GM19372 (cell line): ENCODE measurements around the gene CEACAM4.
"Not testable (repeated sequence)": the region's sequence is repeated elsewhere in the genome, so short reads cannot be mapped to it uniquely, and the experiment has no call there.

ENCODE experiments used
- ATAC-seq: cut with Tn5 transposase; IDR thresholded peaks from one replicate; pipeline ENCODE4 v1.9.1; 2021; ENCODE audit warnings: mild to moderate bottlenecking, low read depth, moderate library complexity; ENCODE audit not compliant: unreplicated experiment

CEACAM4 gene

GRCh38 chr19:41587101-41587837 is 39.6 kb downstream of the CEACAM4 start:
- ATAC-seq: no peak

- ATAC-seq: no peak
These were observed 40.8 kb downstream of the CEACAM4 start for GRCh38 chr19:41586064-41586463.

DNA sequence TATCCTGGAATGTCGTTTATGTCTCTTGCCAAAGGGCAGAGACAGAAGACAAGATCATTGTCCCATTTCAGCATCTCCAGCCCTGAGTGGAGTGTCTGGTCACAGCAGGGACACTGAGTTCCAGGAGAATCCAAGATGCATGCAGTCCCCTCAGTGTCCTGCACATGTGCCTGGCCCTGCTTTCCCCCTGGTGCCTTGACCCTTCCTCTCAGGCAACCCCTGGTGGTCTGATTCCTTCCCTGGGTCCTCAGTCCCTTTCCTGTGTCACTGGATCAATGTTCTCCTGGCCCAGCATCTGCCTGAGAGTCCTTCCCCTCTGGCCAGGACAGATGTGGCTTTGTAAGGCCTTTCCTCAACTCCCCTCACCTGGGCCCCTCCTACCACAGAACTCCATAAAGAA is 41.9 kb downstream of the CEACAM4 start:
- no peak for ATAC-seq

DNA sequence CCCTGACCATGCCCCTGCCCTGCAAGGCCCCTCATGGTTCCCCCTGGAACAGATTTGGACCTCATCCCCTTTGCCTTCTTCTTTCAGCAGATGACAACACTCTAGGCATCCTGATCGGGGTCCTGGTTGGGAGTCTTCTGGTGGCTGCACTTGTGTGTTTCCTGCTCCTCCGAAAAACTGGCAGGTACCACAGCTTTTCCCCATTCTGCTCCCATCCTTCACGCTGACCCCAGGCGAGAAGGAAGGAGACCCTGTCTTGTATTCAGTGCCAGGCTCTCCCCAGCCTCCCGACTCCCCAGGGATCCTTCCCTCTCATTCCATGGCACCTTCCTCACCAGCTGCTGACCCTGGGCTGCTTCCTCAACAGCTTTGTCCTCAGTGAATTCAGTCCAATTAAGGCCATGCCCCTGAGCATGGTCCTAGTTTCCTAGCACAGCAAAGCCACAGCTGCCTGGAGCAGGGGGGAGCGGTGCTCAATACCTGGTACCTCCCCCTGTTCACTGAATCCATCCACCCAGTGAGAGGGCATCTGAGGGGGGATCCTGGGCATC is 42.5 kb downstream of the CEACAM4 start:
- ATAC-seq: no peak

GRCh38 chr19:41582577-41583182 is 44.2 kb downstream of the CEACAM4 start:
- not testable (repeated sequence) for ATAC-seq

DNA sequence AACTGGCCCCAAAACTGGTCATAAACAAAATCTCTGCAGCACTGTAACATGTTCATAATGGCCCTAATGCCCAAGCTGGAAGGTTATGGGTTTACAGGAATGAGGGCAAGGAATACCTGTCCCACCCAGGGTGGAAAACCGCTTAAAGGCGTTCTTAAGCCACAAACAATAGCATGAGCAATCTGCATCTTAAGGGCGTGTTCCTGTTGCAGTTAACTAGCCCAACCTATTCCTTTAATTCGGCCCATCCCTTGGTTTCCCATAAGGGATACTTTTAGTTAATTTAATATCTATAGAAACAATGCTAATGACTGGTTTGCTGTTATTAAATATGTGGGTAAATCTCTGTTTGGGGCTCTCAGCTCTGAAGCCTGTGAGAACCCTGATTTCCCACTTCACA is 45.8 kb downstream of the CEACAM4 start:
- ATAC-seq: not testable (repeated sequence)

DNA sequence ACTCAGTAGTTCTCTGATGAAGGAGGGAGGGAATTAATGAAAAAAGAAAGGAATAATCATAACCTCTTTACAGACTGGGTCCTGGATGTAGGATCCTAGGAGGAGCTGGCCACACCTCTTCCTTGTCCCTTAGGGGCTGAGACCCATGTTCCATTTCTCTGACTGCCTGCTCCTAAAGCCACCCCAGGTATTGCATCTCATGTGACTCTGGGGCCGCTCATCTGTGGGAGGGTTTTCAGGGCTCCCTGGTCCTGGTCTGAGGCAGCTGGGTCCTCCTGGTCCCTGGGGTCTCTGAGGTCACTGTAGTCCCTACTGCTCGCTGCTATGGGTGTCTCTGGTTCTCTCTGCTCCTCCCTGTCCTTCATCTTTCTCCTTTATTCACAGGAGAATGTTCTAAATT is 48.0 kb downstream of the CEACAM4 start:
- no peak for ATAC-seq

- no peak for ATAC-seq
These were observed 49.0 kb downstream of the CEACAM4 start for GRCh38 chr19:41577833-41578232.

DNA sequence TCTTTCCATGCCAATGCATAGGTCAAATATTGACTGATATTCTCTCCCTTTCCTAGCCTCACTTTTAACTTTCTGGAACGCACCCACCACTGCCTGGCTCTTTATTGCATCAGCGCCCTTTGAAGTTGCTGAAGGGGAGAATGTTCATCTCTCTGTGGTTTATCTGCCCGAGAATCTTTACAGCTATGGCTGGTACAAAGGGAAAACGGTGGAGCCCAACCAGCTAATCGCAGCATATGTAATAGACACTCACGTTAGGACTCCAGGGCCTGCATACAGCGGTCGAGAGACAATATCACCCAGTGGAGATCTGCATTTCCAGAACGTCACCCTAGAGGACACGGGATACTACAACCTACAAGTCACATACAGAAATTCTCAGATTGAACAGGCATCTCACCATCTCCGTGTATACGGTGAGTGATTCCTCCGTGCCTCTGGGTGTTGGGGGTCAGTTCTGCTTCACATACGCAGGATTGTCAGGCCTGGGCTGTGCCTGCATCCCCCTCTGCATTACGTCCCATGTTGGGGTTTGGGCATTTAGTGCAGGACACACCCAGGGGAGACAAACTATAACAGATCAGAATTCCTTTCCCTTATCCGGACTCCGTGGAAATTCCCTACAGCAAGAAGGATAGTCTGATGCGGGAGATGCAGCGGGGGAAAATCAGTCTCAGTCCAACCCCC is 49.6 kb downstream of the CEACAM4 start:
- no peak for ATAC-seq

DNA sequence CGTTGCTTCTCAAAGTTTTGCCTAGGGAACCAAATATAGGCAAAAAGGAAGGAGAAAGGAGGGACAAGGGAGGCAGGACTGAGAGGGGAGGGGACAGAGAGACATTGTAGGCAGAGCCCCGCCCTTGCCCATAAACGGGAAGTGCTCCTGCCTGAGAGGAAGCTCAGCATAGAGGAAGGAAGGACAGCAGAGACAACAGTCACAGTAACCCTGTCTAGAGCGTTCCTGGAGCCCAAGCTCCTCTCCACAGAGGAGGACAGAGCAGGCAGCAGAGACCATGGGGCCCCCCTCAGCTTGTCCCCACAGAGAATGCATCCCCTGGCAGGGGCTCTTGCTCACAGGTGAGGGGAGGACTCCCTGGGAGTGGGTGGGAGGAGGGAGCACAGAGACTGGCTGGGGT is 50.9 kb downstream of the CEACAM4 start, which contains the start of gene CEACAM21:
Gene CEACAM21 (plus strand): TSS at position 169 of the 400 bp plus-strand sequence. CDS start 109 bp downstream, at position 278.
- ATAC-seq: no peak

DNA sequence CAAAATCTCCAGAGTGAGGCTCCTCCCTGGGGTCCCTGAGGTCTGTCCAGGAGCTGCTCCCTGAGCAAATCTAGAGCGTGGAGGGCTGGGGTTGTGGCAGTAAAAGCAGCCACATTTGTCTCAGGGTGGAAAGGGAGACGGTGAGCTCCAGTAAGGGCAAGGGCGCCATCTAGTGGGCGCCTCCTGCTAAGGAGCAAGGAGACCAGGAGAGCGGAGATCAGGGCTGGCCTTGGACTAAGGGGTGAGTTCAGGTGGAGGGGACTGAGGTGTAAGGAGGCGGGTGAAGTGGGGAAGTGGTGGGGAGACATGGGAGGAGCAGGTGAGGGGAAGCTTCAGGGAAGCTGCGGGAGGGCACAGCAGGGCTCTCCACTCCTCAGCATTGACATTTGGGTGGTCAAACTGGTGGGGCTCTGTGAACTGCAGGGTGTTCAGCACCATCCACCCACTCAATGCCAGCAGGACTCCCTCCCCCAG is 56.2 kb downstream of the CEACAM4 start:
- ATAC-seq: no peak

DNA sequence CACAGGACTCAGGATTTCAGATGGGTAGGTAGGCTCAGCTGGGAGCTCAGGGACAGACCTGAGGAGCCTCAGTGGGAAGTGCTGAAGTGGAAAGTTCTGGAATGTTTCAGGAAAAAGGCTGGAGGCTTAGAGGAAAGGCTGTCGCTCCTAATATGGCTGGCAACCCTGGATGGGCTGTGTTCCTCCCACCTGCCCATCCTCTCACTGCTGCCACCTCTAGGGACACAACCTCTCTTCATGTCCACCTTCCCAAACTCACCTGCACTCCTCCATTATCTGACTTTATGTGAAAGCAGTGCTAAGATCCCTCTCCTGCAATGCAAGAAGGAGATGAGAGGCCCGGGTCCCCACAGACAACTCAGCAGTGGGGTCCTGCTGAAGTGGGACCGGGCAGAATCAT is 56.7 kb downstream of the CEACAM4 start:
- no peak for ATAC-seq

DNA sequence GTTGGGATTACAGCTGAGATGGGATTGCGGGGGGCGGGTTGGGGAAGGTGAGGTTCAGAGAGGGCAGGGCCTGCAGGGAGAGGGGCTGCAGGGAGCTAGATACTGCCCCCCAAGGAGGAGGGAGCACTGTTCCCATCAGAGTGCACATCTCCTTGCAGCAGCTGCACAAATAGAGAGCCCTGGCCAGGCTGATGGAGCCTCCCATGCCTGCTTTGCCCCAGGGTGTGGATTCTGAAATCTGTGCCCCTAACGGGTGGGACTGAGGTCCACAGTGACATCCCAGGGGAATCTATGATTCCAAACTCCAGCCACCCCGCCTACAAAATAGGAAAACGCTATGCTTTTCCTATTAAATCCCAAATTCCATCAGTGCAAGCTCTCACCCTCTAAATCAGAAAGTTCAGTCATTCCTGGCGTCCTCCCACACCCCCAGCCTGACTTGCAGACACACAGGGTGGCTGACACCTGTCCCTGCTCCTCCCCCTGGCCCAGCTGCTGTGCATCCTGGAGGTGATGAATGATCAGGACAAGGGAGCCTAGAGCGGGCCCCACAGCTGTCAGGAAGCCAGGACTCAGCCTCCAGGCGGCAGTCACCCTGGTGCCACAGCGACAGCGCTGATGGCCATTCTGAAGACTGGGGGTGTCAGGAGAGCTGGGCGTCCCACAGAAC is 57.3 kb downstream of the CEACAM4 start:
- no peak for ATAC-seq
